HepG2 (cell line): Measurements from ENCODE around the gene HERC5. TPM values are rescaled to one million over a fixed set of nuclear protein-coding genes. Genes with fewer than 3 reads are reported as not detected.

Experiments
- ARHGAP35 ChIP-seq: sonication (generic); formaldehyde crosslinking; IDR thresholded peaks from 2 replicates; pipeline ENCODE4 v1.9.0; 2022; ENCODE audit warnings: mild to moderate bottlenecking, inconsistent platforms, moderate library complexity, missing genetic modification reagents, borderline replicate concordance
- CC2D1A ChIP-seq: sonication (generic); formaldehyde crosslinking; IDR thresholded peaks from 2 replicates; pipeline ENCODE4 v1.8.1; 2023; ENCODE audit warnings: mild to moderate bottlenecking, missing genetic modification reagents
- RBM22 ChIP-seq: fragments of 200-400 bp; formaldehyde crosslinking; optimal IDR thresholded peaks from 2 replicates; pipeline ENCODE3; 2017; ENCODE audit warnings: mild to moderate bottlenecking, low read length, moderate library complexity
- SIX4 ChIP-seq: sonication (generic); formaldehyde crosslinking; IDR thresholded peaks from 2 replicates; pipeline ENCODE4 v1.4.0; 2020; ENCODE audit warnings: missing genetic modification reagents
- YEATS2 ChIP-seq: sonication (generic); formaldehyde crosslinking; IDR thresholded peaks from 2 replicates; pipeline ENCODE4 v1.4.0; 2020; ENCODE audit warnings: missing genetic modification reagents, borderline replicate concordance
- ZBTB8A ChIP-seq: sonication (generic); formaldehyde crosslinking; IDR thresholded peaks from 2 replicates; pipeline ENCODE4 v1.4.0; 2020; ENCODE audit warnings: mild to moderate bottlenecking, low read depth, missing genetic modification reagents, borderline replicate concordance
- ZC3H13 ChIP-seq: sonication (generic); formaldehyde crosslinking; IDR thresholded peaks from 2 replicates; pipeline ENCODE4 v1.8.1; 2023; ENCODE audit warnings: mild to moderate bottlenecking, missing genetic modification reagents, moderate library complexity
- ZNF296 ChIP-seq: sonication (generic); formaldehyde crosslinking; conservative IDR thresholded peaks from 2 replicates; pipeline ENCODE4 v1.5.0; 2020; ENCODE audit warnings: mild to moderate bottlenecking, missing genetic modification reagents
- polyA plus RNA-seq, 8 experiments: library from polyadenylated mRNA; depleted of rRNA in 3 of 8; stranded (reverse) in 7 of 8; unstranded in 1 of 8; fragments of >200 nt; fragmentation: Illumina TruSeq in 4 of 8; extraction: Trizol in 4 of 8; gene quantifications; 2 replicates each; pipeline versions ENCODE4 v1.2.1 to v1.2.3, GENCODE V29; 2011 to 2016; ENCODE audit warnings: low read depth in 4 of 8, missing spikeins in 1 of 8, mixed read lengths in 1 of 8; ENCODE audit not compliant: insufficient read depth in 1 of 8
- total RNA-seq, 5 experiments: library from RNA; depleted of rRNA; stranded (reverse); fragments of >200 nt; fragmentation: Illumina TruSeq; extraction: Trizol; gene quantifications; 2 replicates each; pipeline ENCODE4 v1.2.3, GENCODE V29; 2016; ENCODE audit warnings: low read depth in 1 of 5
- TF ChIP-seq, protein P1 (sequence below): sonication (generic); formaldehyde crosslinking; IDR thresholded peaks from 2 replicates; pipeline ENCODE4 v1.4.0; 2020; ENCODE audit warnings: missing genetic modification reagents, borderline replicate concordance
- TF ChIP-seq, protein P2 (sequence below): sonication (generic); formaldehyde crosslinking; IDR thresholded peaks from 2 replicates; pipeline ENCODE4 v1.4.0; 2020; ENCODE audit warnings: missing genetic modification reagents, mild to moderate bottlenecking, borderline replicate concordance
- TF ChIP-seq, protein P3 (sequence below): sonication (generic); formaldehyde crosslinking; IDR thresholded peaks from 2 replicates; pipeline ENCODE4 v1.4.0; 2020; ENCODE audit warnings: missing genetic modification reagents, borderline replicate concordance
- TF ChIP-seq, protein P4 (sequence below): IDR thresholded peaks from 2 replicates; pipeline ENCODE4 v1.6.1; 2016
- TF ChIP-seq, protein P5 (sequence below): sonication (generic); formaldehyde crosslinking; IDR thresholded peaks from 2 replicates; pipeline ENCODE4 v1.8.1; 2023; ENCODE audit warnings: mild to moderate bottlenecking, missing genetic modification reagents, borderline replicate concordance

HERC5 gene
- total and polyA plus RNA-seq, 2 of the 13 experiments (the other 11 are each of a cell fraction or from before 2014, with no cell fraction given), result 0.13 to 0.33 TPM

DNA sequence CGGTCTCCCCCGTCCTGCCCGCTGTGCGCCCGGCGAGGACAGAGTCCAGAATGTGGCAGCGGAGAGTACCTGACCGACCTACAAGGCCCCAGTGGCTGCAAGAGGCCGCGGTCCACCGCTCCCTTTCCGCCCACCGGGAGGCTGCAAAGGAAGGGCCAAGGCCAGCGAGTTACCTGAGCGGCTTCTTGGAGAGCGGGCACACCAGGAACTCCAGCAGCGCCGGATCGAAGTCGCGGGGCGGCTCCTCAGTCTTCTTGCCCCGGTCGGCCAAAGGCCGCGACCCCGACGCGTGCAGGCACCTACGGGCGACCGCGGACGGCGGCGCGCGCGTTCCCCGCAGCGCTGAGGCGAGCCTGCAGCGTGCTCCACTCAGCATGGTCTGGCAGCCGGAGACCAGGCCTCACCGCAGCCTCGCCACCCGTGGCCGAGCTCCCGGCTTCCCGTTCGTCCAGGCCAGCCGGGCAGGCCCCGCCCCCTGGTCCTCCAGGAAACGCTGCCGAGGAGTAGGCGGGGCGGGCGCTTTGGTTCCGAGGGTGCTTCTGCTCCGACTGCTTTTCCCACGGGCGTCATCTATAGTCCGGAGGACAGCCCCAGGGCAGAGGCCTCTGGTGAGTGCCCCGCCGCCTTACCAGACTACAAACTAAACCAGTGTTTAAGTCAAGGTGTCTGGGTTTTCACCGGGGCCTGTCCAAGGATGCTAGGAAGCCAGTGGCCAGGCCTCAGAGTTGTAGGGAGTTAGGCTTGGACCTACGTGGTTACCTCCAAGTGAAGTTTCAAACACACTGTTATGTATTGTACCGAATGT is 66.6 kb downstream of the HERC5 start, which contains the start of gene PYURF (continued):
- TF ChIP-seq, protein P1, sequence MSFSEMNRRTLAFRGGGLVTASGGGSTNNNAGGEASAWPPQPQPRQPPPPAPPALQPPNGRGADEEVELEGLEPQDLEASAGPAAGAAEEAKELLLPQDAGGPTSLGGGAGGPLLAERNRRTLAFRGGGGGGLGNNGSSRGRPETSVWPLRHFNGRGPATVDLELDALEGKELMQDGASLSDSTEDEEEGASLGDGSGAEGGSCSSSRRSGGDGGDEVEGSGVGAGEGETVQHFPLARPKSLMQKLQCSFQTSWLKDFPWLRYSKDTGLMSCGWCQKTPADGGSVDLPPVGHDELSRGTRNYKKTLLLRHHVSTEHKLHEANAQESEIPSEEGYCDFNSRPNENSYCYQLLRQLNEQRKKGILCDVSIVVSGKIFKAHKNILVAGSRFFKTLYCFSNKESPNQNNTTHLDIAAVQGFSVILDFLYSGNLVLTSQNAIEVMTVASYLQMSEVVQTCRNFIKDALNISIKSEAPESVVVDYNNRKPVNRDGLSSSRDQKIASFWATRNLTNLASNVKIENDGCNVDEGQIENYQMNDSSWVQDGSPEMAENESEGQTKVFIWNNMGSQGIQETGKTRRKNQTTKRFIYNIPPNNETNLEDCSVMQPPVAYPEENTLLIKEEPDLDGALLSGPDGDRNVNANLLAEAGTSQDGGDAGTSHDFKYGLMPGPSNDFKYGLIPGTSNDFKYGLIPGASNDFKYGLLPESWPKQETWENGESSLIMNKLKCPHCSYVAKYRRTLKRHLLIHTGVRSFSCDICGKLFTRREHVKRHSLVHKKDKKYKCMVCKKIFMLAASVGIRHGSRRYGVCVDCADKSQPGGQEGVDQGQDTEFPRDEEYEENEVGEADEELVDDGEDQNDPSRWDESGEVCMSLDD, result peak; percentile 64; the same call in 1 of the 2 replicates
- TF ChIP-seq SIX4 (CRISPR knock-in tag) (peak; percentile 24; the same call in 1 of the 2 replicates), ZBTB8A (CRISPR knock-in tag) (0 out of 2 replicates have a peak, but pooled peaks have one; percentile 86), ZC3H13 (CRISPR knock-in tag) (peak; percentile 98), ZNF296 (CRISPR knock-in tag) (peak; percentile 75; the same call in 1 of the 2 replicates), RBM22 (no peak), YEATS2 (CRISPR knock-in tag) (peak; percentile 92), CC2D1A (CRISPR knock-in tag) (no peak), ARHGAP35 (CRISPR knock-in tag) (peak; percentile 88; the same call in 1 of the 2 replicates)
- TF ChIP-seq, protein P2, sequence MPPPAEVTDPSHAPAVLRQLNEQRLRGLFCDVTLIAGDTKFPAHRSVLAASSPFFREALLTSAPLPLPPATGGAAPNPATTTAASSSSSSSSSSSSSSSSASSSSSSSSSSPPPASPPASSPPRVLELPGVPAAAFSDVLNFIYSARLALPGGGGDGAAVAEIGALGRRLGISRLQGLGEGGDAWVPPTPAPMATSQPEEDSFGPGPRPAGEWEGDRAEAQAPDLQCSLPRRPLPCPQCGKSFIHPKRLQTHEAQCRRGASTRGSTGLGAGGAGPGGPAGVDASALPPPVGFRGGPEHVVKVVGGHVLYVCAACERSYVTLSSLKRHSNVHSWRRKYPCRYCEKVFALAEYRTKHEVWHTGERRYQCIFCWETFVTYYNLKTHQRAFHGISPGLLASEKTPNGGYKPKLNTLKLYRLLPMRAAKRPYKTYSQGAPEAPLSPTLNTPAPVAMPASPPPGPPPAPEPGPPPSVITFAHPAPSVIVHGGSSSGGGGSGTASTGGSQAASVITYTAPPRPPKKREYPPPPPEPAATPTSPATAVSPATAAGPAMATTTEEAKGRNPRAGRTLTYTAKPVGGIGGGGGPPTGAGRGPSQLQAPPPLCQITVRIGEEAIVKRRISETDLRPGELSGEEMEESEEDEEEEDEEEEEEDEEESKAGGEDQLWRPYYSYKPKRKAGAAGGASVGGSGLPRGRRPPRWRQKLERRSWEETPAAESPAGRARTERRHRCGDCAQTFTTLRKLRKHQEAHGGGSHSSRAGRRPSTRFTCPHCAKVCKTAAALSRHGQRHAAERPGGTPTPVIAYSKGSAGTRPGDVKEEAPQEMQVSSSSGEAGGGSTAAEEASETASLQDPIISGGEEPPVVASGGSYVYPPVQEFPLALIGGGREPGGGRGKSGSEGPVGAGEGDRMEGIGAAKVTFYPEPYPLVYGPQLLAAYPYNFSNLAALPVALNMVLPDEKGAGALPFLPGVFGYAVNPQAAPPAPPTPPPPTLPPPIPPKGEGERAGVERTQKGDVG (CRISPR knock-in tag), result peak; percentile 82; the same call in 1 of the 2 replicates
- TF ChIP-seq, protein P3, sequence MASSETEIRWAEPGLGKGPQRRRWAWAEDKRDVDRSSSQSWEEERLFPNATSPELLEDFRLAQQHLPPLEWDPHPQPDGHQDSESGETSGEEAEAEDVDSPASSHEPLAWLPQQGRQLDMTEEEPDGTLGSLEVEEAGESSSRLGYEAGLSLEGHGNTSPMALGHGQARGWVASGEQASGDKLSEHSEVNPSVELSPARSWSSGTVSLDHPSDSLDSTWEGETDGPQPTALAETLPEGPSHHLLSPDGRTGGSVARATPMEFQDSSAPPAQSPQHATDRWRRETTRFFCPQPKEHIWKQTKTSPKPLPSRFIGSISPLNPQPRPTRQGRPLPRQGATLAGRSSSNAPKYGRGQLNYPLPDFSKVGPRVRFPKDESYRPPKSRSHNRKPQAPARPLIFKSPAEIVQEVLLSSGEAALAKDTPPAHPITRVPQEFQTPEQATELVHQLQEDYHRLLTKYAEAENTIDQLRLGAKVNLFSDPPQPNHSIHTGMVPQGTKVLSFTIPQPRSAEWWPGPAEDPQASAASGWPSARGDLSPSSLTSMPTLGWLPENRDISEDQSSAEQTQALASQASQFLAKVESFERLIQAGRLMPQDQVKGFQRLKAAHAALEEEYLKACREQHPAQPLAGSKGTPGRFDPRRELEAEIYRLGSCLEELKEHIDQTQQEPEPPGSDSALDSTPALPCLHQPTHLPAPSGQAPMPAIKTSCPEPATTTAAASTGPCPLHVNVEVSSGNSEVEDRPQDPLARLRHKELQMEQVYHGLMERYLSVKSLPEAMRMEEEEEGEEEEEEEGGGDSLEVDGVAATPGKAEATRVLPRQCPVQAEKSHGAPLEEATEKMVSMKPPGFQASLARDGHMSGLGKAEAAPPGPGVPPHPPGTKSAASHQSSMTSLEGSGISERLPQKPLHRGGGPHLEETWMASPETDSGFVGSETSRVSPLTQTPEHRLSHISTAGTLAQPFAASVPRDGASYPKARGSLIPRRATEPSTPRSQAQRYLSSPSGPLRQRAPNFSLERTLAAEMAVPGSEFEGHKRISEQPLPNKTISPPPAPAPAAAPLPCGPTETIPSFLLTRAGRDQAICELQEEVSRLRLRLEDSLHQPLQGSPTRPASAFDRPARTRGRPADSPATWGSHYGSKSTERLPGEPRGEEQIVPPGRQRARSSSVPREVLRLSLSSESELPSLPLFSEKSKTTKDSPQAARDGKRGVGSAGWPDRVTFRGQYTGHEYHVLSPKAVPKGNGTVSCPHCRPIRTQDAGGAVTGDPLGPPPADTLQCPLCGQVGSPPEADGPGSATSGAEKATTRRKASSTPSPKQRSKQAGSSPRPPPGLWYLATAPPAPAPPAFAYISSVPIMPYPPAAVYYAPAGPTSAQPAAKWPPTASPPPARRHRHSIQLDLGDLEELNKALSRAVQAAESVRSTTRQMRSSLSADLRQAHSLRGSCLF (CRISPR knock-in tag), result no peak
- TF ChIP-seq, protein P4, sequence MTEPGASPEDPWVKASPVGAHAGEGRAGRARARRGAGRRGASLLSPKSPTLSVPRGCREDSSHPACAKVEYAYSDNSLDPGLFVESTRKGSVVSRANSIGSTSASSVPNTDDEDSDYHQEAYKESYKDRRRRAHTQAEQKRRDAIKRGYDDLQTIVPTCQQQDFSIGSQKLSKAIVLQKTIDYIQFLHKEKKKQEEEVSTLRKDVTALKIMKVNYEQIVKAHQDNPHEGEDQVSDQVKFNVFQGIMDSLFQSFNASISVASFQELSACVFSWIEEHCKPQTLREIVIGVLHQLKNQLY (CRISPR knock-in tag), result peak; percentile 61; the same call in 1 of the 2 replicates
- TF ChIP-seq, protein P5, sequence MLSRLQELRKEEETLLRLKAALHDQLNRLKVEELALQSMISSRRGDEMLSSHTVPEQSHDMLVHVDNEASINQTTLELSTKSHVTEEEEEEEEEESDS (CRISPR knock-in tag), result no peak
